Hepatocyte (in vitro differentiated cells): Measurements from ENCODE around the gene VWA5B1. TPM values are rescaled to one million over a fixed set of nuclear protein-coding genes. Genes with fewer than 3 reads are reported as not detected.

Experiments used
- DNase-seq: peaks from one replicate; pipeline ENCODE4 v3.0.0-alpha.2; 2016; ENCODE audit warnings: low spot score
- H2AFZ ChIP-seq: fragments of 200-600 bp; sonication (generic); 2 replicates; pipeline ENCODE4 v1.6.0; 2016; ENCODE audit warnings: antibody characterized with exemption, mild to moderate bottlenecking
- H3K27ac ChIP-seq: fragments of 200-600 bp; sonication (generic); 2 replicates; pipeline ENCODE4 v1.5.1; 2016; ENCODE audit warnings: mild to moderate bottlenecking
- H3K27me3 ChIP-seq: fragments of 200-600 bp; sonication (generic); 2 replicates; pipeline ENCODE4 v1.6.1; 2016
- H3K36me3 ChIP-seq: fragments of 200-600 bp; sonication (generic); replicated peaks from 2 replicates; pipeline ENCODE4 v1.5.1; 2016; ENCODE audit warnings: low read depth; ENCODE audit not compliant: insufficient read depth
- H3K4me1 ChIP-seq: fragments of 200-600 bp; sonication (generic); 2 replicates; pipeline ENCODE4 v1.5.1; 2016; ENCODE audit warnings: mild to moderate bottlenecking, moderate library complexity; ENCODE audit not compliant: insufficient read depth
- H3K4me2 ChIP-seq: fragments of 200-600 bp; sonication (generic); 2 replicates; pipeline ENCODE4 v1.6.0; 2016
- H3K4me3 ChIP-seq: fragments of 200-600 bp; sonication (generic); 2 replicates; pipeline ENCODE4 v1.5.1; 2016; ENCODE audit warnings: mild to moderate bottlenecking
- H3K79me2 ChIP-seq: fragments of 200-600 bp; sonication (generic); 2 replicates; pipeline ENCODE4 v1.6.0; 2017; ENCODE audit warnings: mild to moderate bottlenecking
- H3K9me2 ChIP-seq: fragments of 200-600 bp; sonication (generic); replicated peaks from 2 replicates; pipeline ENCODE4 v1.6.0; 2017; ENCODE audit warnings: mild to moderate bottlenecking; ENCODE audit not compliant: insufficient read depth
- H3K9me3 ChIP-seq: fragments of 200-600 bp; sonication (generic); 2 replicates; pipeline ENCODE4 v1.5.1; 2016; ENCODE audit warnings: low read depth, mild to moderate bottlenecking
- H4K20me1 ChIP-seq: fragments of 200-600 bp; sonication (generic); 2 replicates; pipeline ENCODE4 v1.6.0; 2016; ENCODE audit warnings: mild to moderate bottlenecking; ENCODE audit not compliant: insufficient read depth, poor library complexity, severe bottlenecking
- EZH2 ChIP-seq: fragments of 200-600 bp; sonication (generic); IDR thresholded peaks from 2 replicates; pipeline ENCODE4 v1.6.1; 2016; ENCODE audit warnings: antibody characterized with exemption, mild to moderate bottlenecking, borderline replicate concordance
- EZH2phosphoT487 ChIP-seq: fragments of 200-600 bp; sonication (generic); IDR thresholded peaks from one replicate; pipeline ENCODE4 v1.6.1; 2018; ENCODE audit warnings: antibody characterized with exemption, mild to moderate bottlenecking, low read depth, moderate library complexity; ENCODE audit not compliant: unreplicated experiment, severe bottlenecking
- WGBS: methylation state at CpG from one replicate; pipeline ENCODE4 v1.1.6; 2016; ENCODE audit warnings: low lambda C conversion rate; ENCODE audit errors: missing lambda C conversion rate; 5-methylcytosine and 5-hydroxymethylcytosine counted together
- polyA plus RNA-seq: library from polyadenylated mRNA; unstranded; fragments of >200 nt; fragmentation: Nextera tagmentation; extraction: Ambion mirVana; gene quantifications from 2 replicates; pipeline ENCODE4 v1.2.1, GENCODE V29; 2016
- total RNA-seq: library from RNA; depleted of rRNA; stranded (reverse); fragments of >200 nt; gene quantifications from 2 replicates; pipeline ENCODE4 v1.2.3, GENCODE V29; 2014
- TF ChIP-seq, protein P1 (sequence below): fragments of 200-600 bp; sonication (generic); IDR thresholded peaks from 2 replicates; pipeline ENCODE4 v1.5.1; 2016; ENCODE audit warnings: antibody characterized with exemption, mild to moderate bottlenecking; ENCODE audit not compliant: poor library complexity

The VWA5B1 gene
- total and polyA plus RNA-seq, 2 experiments from 2014 or later = 0.33 to 0.35 TPM

DNA sequence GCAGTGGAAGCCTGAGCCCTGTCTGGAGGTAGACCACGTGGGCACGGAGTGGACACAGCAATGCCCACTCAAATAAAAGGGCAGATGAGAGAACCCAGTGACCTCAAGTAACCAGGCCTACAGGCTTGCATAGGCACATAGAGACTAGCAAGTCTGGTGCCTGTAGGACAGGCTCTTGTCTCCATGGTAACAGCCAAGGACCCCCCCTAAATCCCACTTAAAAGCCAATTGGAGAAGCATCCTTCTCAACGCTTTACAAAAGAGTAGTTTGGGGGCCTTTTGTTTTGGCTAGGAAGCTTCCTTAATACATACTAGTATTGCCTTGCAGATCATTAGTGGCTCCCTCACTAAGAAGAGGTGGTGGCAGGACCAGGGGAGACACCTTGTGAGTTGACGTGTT is 63.9 kb downstream of the VWA5B1 start:
- Histone ChIP-seq H3K79me2 (no peaks in the 10 kb centered on the region), H3K9me3 (no peaks in the 10 kb centered on the region), H4K20me1 (no peaks in the 10 kb centered on the region), H3K27me3 (no peaks in the 10 kb centered on the region), H3K4me3 (no peak overlapping the region), H3K9me2 (no peaks in the 10 kb centered on the region), H3K27ac (no peak overlapping the region), H2AFZ (no peak overlapping the region), H3K36me3 (no peaks in the 10 kb centered on the region), H3K4me1 (peaks cover 25% of the 10 kb centered on the region), H3K4me2 (no peak overlapping the region)
- DNase-seq = no peak
- TF ChIP-seq, protein P1, sequence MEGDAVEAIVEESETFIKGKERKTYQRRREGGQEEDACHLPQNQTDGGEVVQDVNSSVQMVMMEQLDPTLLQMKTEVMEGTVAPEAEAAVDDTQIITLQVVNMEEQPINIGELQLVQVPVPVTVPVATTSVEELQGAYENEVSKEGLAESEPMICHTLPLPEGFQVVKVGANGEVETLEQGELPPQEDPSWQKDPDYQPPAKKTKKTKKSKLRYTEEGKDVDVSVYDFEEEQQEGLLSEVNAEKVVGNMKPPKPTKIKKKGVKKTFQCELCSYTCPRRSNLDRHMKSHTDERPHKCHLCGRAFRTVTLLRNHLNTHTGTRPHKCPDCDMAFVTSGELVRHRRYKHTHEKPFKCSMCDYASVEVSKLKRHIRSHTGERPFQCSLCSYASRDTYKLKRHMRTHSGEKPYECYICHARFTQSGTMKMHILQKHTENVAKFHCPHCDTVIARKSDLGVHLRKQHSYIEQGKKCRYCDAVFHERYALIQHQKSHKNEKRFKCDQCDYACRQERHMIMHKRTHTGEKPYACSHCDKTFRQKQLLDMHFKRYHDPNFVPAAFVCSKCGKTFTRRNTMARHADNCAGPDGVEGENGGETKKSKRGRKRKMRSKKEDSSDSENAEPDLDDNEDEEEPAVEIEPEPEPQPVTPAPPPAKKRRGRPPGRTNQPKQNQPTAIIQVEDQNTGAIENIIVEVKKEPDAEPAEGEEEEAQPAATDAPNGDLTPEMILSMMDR = no peak
- TF ChIP-seq EZH2phosphoT487 (no peak), EZH2 (no peak)
- 87% methylated on average over 4 of the region's 4 CpGs for WGBS

- Histone ChIP-seq H3K9me2 (no peaks in the 10 kb centered on the region), H3K27me3 (peaks cover 2% of the 10 kb centered on the region), H4K20me1 (no peaks in the 10 kb centered on the region), H3K4me1 (peaks cover 25% of the 10 kb centered on the region), H3K4me3 (no peak overlapping the region), H3K27ac (no peak overlapping the region), H3K9me3 (no peaks in the 10 kb centered on the region), H3K36me3 (no peaks in the 10 kb centered on the region), H3K4me2 (no peak overlapping the region), H3K79me2 (no peaks in the 10 kb centered on the region), H2AFZ (no peak overlapping the region)
- TF ChIP-seq EZH2phosphoT487 (no peak), EZH2 (no peak)
- TF ChIP-seq, protein P1 = no peak
- no peak for DNase-seq
- 77% methylated on average over 14 of the region's 14 CpGs for WGBS
Observed at GRCh38 chr1:20355101-20355827, 64.6 kb downstream of the VWA5B1 start.

- Histone ChIP-seq H3K4me3 (no peak overlapping the region), H3K4me2 (no peak overlapping the region), H3K4me1 (peaks cover 25% of the 10 kb centered on the region), H3K9me3 (no peaks in the 10 kb centered on the region), H2AFZ (no peak overlapping the region), H3K27me3 (peaks cover 2% of the 10 kb centered on the region), H3K36me3 (no peaks in the 10 kb centered on the region), H3K27ac (no peak overlapping the region), H3K79me2 (no peaks in the 10 kb centered on the region), H4K20me1 (no peaks in the 10 kb centered on the region), H3K9me2 (no peaks in the 10 kb centered on the region)
- DNase-seq = no peak
- 82% methylated on average over 9 of the region's 9 CpGs for WGBS
- TF ChIP-seq, protein P1 = no peak
- TF ChIP-seq EZH2 = no peak
- TF ChIP-seq EZH2phosphoT487 = no peak
Observed at GRCh38 chr1:20355828-20356735, 65.4 kb downstream of the VWA5B1 start.
